ENCODE measurements around the gene TWF2. TPM values are rescaled to one million over a fixed set of nuclear protein-coding genes. Genes with fewer than 3 reads are reported as not detected.

Gene TWF2
- total and polyA plus RNA-seq, 9 of the 15 experiments (the other 6 are each of a cell fraction or from before 2014, with no cell fraction given) = 0.11 to 61.9 (median 29.7) TPM

DNA sequence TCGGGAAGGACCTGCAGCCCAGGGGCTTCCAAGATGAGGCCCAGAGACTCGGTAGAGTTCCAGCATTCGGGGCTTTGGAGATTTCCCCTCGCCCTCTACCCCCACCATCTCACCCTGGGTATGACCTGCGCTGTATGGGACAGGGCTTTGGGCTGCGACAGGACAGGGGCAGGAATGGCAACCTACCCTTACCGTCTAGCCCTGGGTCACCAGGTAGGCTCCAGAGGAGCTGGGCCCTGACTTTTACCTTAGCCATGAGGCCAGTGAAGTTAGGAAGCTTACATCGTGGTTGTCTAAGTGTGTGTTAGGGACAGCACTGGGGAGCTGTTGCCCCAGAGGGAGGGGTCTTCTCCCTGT, 7.3 kb upstream of the TWF2 start:
- Histone ChIP-seq H3K27me3 (ENCODE audit: control insufficient read depth in 2 of 2, insufficient read depth in 2 of 2, low read length in 2 of 2) (no peaks in the 10 kb centered on the region), H2AFZ (ENCODE audit: low read depth, low read length) (peak overlapping the region; percentile 77), H3K27ac (ENCODE audit: extremely low read depth, low read depth, low read length) (no peak overlapping the region), H3K9me1 (ENCODE audit: control insufficient read depth, insufficient read depth, low read length) (no peaks in the 10 kb centered on the region), H4K20me1 (replicated peaks; ENCODE audit: control insufficient read depth, insufficient read depth, low read length) (0 out of 2 replicates have a peak, but pooled peaks cover 6% of the 10 kb centered on the region), H3K4me1 (replicated peaks in 1 of 2; ENCODE audit: control insufficient read depth in 2 of 2, insufficient read depth in 2 of 2, low read length in 2 of 2) (peaks cover 17 to 21% of the 10 kb centered on the region in 2 experiments; a peak in 4 of 5 replicates), H3K9me3 (replicated peaks; ENCODE audit: control insufficient read depth, insufficient read depth, low read depth, low read length) (no peaks in the 10 kb centered on the region), H3K4me3 (peak overlapping the region; percentile 38), H3K9ac (ENCODE audit: insufficient read depth in 1 of 2, low read depth in 2 of 2, low read length in 2 of 2) (peak overlapping the region; percentile 30 to 82; a peak in 3 of 4 replicates), H3K4me2 (ENCODE audit: insufficient read depth, low read length) (peak overlapping the region; percentile 72), H3K79me2 (ENCODE audit: control insufficient read depth, insufficient read depth, low read length) (no peaks in the 10 kb centered on the region), H3K36me3 (ENCODE audit: control insufficient read depth, insufficient read depth, low read length) (peaks cover 12% of the 10 kb centered on the region; the same call in 1 of the 3 replicates)
- ChIA-PET POLR2A (interaction anchor here (0.6 to 1.8 kb wide), 8 partner anchors 9 to 32 kb away, joined by 3 to 8 read pairs (median 5); partner anchors contain the start of genes TLR9 and WDR82), CTCF (ENCODE audit: low intra/inter-chr PET ratio) (no interaction called here)
- FAIRE-seq (no peak), DNase-seq (ENCODE audit: extremely low read depth in 1 of 4, low spot score in 3 of 4) (no peak), ATAC-seq (peak; percentile 6)
- intact Hi-C loops (cut with micrococcal nuclease) = no loop called here
- in situ Hi-C loops (cut with MboI) = no loop called here
- 57% methylated on average over 5 of the region's 8 CpGs for WGBS (ENCODE audit: insufficient coverage, low coverage, missing lambda C conversion rate)
- BruUV-seq (replicated peaks) = no TSS peak
- no peak for TF ChIP-seq SMARCA5 (IDR thresholded peaks at IDR 0.05)
- TF ChIP-seq CHD1 (IDR thresholded peaks at IDR 0.05; ENCODE audit: low read length) = no peak
- TF ChIP-seq CBFA2T3 (IDR thresholded peaks at IDR 0.05) = no peak
- TF ChIP-seq TBL1XR1 (IDR thresholded peaks at IDR 0.05; ENCODE audit: low read length in 2 of 2) = no peak
- no peak for TF ChIP-seq NELFE (IDR thresholded peaks at IDR 0.05; ENCODE audit: insufficient read depth, insufficient read length)
- TF ChIP-seq RHOXF2B (CRISPR knock-in tag; conservative IDR thresholded peaks at IDR 0.05) = no peak
- TF ChIP-seq, protein P1, sequence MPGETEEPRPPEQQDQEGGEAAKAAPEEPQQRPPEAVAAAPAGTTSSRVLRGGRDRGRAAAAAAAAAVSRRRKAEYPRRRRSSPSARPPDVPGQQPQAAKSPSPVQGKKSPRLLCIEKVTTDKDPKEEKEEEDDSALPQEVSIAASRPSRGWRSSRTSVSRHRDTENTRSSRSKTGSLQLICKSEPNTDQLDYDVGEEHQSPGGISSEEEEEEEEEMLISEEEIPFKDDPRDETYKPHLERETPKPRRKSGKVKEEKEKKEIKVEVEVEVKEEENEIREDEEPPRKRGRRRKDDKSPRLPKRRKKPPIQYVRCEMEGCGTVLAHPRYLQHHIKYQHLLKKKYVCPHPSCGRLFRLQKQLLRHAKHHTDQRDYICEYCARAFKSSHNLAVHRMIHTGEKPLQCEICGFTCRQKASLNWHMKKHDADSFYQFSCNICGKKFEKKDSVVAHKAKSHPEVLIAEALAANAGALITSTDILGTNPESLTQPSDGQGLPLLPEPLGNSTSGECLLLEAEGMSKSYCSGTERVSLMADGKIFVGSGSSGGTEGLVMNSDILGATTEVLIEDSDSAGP (CRISPR knock-in tag; IDR thresholded peaks at IDR 0.05) = no peak
- TF ChIP-seq, protein P2, sequence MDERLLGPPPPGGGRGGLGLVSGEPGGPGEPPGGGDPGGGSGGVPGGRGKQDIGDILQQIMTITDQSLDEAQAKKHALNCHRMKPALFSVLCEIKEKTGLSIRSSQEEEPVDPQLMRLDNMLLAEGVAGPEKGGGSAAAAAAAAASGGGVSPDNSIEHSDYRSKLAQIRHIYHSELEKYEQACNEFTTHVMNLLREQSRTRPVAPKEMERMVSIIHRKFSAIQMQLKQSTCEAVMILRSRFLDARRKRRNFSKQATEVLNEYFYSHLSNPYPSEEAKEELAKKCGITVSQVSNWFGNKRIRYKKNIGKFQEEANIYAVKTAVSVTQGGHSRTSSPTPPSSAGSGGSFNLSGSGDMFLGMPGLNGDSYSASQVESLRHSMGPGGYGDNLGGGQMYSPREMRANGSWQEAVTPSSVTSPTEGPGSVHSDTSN (CRISPR knock-in tag; IDR thresholded peaks at IDR 0.05; ENCODE audit: low read depth) = no peak
- TF ChIP-seq, protein P2 (tag; conservative IDR thresholded peaks at IDR 0.05; ENCODE audit: low read depth) = no peak
- TF ChIP-seq KLF10 (CRISPR knock-in tag; IDR thresholded peaks at IDR 0.05) = no peak
- no peak for TF ChIP-seq ZNF79 (CRISPR knock-in tag; IDR thresholded peaks at IDR 0.05; ENCODE audit: low read depth)
- no peak for TF ChIP-seq MEF2A (IDR thresholded peaks at IDR 0.05; ENCODE audit: control insufficient read depth, low read depth, low read length)
- TF ChIP-seq, protein P3, sequence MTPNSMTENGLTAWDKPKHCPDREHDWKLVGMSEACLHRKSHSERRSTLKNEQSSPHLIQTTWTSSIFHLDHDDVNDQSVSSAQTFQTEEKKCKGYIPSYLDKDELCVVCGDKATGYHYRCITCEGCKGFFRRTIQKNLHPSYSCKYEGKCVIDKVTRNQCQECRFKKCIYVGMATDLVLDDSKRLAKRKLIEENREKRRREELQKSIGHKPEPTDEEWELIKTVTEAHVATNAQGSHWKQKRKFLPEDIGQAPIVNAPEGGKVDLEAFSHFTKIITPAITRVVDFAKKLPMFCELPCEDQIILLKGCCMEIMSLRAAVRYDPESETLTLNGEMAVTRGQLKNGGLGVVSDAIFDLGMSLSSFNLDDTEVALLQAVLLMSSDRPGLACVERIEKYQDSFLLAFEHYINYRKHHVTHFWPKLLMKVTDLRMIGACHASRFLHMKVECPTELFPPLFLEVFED (CRISPR knock-in tag; conservative IDR thresholded peaks at IDR 0.05) = no peak
- no peak for TF ChIP-seq XRCC5 (IDR thresholded peaks at IDR 0.05; ENCODE audit: low read depth, low read length)
- TF ChIP-seq, protein P4, sequence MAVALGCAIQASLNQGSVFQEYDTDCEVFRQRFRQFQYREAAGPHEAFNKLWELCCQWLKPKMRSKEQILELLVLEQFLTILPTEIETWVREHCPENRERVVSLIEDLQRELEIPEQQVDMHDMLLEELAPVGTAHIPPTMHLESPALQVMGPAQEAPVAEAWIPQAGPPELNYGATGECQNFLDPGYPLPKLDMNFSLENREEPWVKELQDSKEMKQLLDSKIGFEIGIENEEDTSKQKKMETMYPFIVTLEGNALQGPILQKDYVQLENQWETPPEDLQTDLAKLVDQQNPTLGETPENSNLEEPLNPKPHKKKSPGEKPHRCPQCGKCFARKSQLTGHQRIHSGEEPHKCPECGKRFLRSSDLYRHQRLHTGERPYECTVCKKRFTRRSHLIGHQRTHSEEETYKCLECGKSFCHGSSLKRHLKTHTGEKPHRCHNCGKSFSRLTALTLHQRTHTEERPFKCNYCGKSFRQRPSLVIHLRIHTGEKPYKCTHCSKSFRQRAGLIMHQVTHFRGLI (CRISPR knock-in tag; IDR thresholded peaks at IDR 0.05) = no peak
- TF ChIP-seq XRCC4 (IDR thresholded peaks at IDR 0.05; ENCODE audit: extremely low read depth, insufficient read depth, insufficient read length) = no peak
- no peak for TF ChIP-seq ZKSCAN1 (IDR thresholded peaks at IDR 0.05; ENCODE audit: low read depth, low read length)
- TF ChIP-seq FOXJ2 (tag; IDR thresholded peaks at IDR 0.05) = no peak

Data from K562 (cell line).